Hair follicular keratinocyte (primary cell): ENCODE data around the gene LAMTOR1. TPM values are rescaled to one million over a fixed set of nuclear protein-coding genes. Genes with fewer than 3 reads are reported as not detected.

Source experiments
- total RNA-seq: library from RNA; depleted of rRNA; stranded (reverse); fragments of >200 nt; gene quantifications from 2 replicates; pipeline ENCODE4 v1.2.3, GENCODE V29; 2015

Gene LAMTOR1
- 164 and 204 TPM in 2 replicates for total RNA-seq

GRCh38 chr11:72102946-72103753 is at the start of gene LAMTOR1:
Gene LAMTOR1, minus strand, starts transcription at chr11:72103297. Its CDS starts 73 bp downstream, at chr11:72103224.

GRCh38 chr11:72135473-72135872 is 32.4 kb upstream of the LAMTOR1 start, which contains the start of gene FOLR3:
Gene FOLR3, plus strand, starts transcription at chr11:72135725. Its CDS starts 228 bp downstream, at chr11:72135953.

GRCh38 chr11:72112143-72112977 is 9.3 kb upstream of the LAMTOR1 start, which contains the start of gene ANAPC15:
Gene ANAPC15, minus strand, starts transcription at chr11:72112695. Its CDS starts 1,419 bp downstream, at chr11:72111276.

GRCh38 chr11:72105888-72106287 is 2.8 kb upstream of the LAMTOR1 start, which contains the start of gene TOMT:
Gene TOMT, plus strand, starts transcription at chr11:72105924. Its CDS starts 28 bp downstream, at chr11:72105952.

GRCh38 chr11:72080326-72081183 is 22.5 kb downstream of the LAMTOR1 start, which contains the start of the genes LRRC51 and NUMA1:
Gene LRRC51, plus strand, starts transcription at chr11:72080850. Its CDS starts 8,234 bp downstream, at chr11:72089084.
Gene NUMA1, minus strand, starts transcription at chr11:72080542. Its CDS starts 44,599 bp downstream, at chr11:72035943.

Other genes starting within 250 kb of the LAMTOR1 start
- gene DEFB131B, start 224.8 kb downstream of the LAMTOR1 start, total RNA-seq = not detected in 2 replicates
- gene XNDC1N, start 174.7 kb downstream of the LAMTOR1 start, total RNA-seq = 7.0 and 10.1 TPM in 2 replicates
- gene RNF121, start 174.3 kb downstream of the LAMTOR1 start, total RNA-seq = 14.4 and 23.4 TPM in 2 replicates
- gene IL18BP, start 104.4 kb downstream of the LAMTOR1 start, total RNA-seq = 0.95 and 1.2 TPM in 2 replicates
- 105 and 106 TPM in 2 replicates for gene NUMA1, start 22.8 kb downstream of the LAMTOR1 start, total RNA-seq
- gene LRRC51, start 22.4 kb downstream of the LAMTOR1 start, total RNA-seq = 5.2 and 8.0 TPM in 2 replicates
- not detected in 2 replicates for gene TOMT, start 2.6 kb upstream of the LAMTOR1 start, total RNA-seq
- 43.7 and 71.2 TPM in 2 replicates for gene ANAPC15, start 9.4 kb upstream of the LAMTOR1 start, total RNA-seq
- 11.0 and 19.8 TPM in 2 replicates for gene FOLR3, start 32.4 kb upstream of the LAMTOR1 start, total RNA-seq
- gene FOLR1, start 88.8 kb upstream of the LAMTOR1 start, total RNA-seq = not detected in 2 replicates
- not detected in 2 replicates for gene FOLR2, start 113.5 kb upstream of the LAMTOR1 start, total RNA-seq
- 31.4 and 33.3 TPM in 2 replicates for gene INPPL1, start 121.5 kb upstream of the LAMTOR1 start, total RNA-seq
- not detected in 2 replicates for gene PHOX2A, start 140.9 kb upstream of the LAMTOR1 start, total RNA-seq